Upper lobe of left lung (tissue), 4 donors: ENCODE data around the gene FER.

Experiments
- EP300 ChIP-seq, 4 donors: sonication (generic); formaldehyde crosslinking; IDR thresholded peaks; one replicate each; pipeline ENCODE4 v1.5.1; 2017; ENCODE audit warnings: antibody characterized with exemption in 4 of 4, control low read depth in 2 of 4
- POLR2A ChIP-seq, 4 donors: fragments of 450-650 bp; IDR thresholded peaks; one replicate each; pipeline ENCODE4 v1.5.1; 2016 to 2017; ENCODE audit warnings: antibody characterized with exemption in 4 of 4, mild to moderate bottlenecking in 2 of 4
- POLR2AphosphoS5 ChIP-seq, 2 donors: sonication (generic); formaldehyde crosslinking; IDR thresholded peaks; one replicate each; pipeline ENCODE4 v1.5.1; 2017; ENCODE audit warnings: antibody characterized with exemption in 2 of 2
- TF ChIP-seq, protein P1 (sequence below), 6 experiments: fragments of 450-650 bp in 4 of 6; fragments of 200-600 bp in 2 of 6; sonication (generic) in 2 of 6; IDR thresholded peaks; one replicate each; pipeline ENCODE4 v1.5.1; 2016 to 2019; ENCODE audit warnings: antibody characterized with exemption in 6 of 6

GRCh38 chr5:109125755-109126429 is 378.2 kb downstream of the FER start:
- TF ChIP-seq, protein P1, sequence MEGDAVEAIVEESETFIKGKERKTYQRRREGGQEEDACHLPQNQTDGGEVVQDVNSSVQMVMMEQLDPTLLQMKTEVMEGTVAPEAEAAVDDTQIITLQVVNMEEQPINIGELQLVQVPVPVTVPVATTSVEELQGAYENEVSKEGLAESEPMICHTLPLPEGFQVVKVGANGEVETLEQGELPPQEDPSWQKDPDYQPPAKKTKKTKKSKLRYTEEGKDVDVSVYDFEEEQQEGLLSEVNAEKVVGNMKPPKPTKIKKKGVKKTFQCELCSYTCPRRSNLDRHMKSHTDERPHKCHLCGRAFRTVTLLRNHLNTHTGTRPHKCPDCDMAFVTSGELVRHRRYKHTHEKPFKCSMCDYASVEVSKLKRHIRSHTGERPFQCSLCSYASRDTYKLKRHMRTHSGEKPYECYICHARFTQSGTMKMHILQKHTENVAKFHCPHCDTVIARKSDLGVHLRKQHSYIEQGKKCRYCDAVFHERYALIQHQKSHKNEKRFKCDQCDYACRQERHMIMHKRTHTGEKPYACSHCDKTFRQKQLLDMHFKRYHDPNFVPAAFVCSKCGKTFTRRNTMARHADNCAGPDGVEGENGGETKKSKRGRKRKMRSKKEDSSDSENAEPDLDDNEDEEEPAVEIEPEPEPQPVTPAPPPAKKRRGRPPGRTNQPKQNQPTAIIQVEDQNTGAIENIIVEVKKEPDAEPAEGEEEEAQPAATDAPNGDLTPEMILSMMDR (IDR thresholded peaks at IDR 0.05), result no peak
- no peak for TF ChIP-seq POLR2A (IDR thresholded peaks at IDR 0.05)
- TF ChIP-seq POLR2AphosphoS5 (IDR thresholded peaks at IDR 0.05), result no peak
- TF ChIP-seq EP300 (IDR thresholded peaks at IDR 0.05), result no peak
